HG03108 (cell line): ENCODE results near the gene GARIN1A.
"Not testable (repeated sequence)": the region's sequence is repeated elsewhere in the genome, so short reads cannot be mapped to it uniquely, and the experiment has no call there.

Experiments
- ATAC-seq: cut with Tn5 transposase; IDR thresholded peaks from one replicate; pipeline ENCODE4 v1.9.1; 2021; ENCODE audit warnings: moderate library complexity; ENCODE audit not compliant: unreplicated experiment

The GARIN1A gene

DNA sequence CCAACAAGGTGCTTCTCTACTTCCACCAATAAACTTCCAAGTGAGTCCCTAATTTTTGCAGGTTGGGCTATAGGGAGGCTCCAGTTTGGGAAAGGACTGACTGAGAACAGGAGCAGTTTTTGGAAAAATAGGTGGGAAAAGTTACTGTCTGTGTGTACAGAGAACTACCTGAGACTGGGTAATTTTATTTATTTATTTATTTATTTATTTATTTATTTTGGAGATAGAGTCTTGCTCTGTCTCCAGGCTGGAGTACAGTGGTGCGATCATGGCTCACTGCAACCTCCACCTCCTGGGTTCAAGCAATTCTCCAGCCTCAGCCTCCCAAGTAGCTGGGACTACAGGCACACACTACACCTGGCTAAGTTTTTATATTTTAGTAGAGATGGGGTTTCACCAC is 11.2 kb downstream of the GARIN1A start:
- not testable (repeated sequence) for ATAC-seq

GRCh38 chr7:128683738-128684137 is 11.6 kb downstream of the GARIN1A start:
- not testable (repeated sequence) for ATAC-seq

GRCh38 chr7:128687131-128687530 is 15.0 kb downstream of the GARIN1A start:
- ATAC-seq: no peak

- no peak for ATAC-seq
Measured at GRCh38 chr7:128688492-128688891, 16.4 kb downstream of the GARIN1A start.

- not testable (repeated sequence) for ATAC-seq
Measured at GRCh38 chr7:128689161-128689935, 17.3 kb downstream of the GARIN1A start.

GRCh38 chr7:128691227-128691626 is 19.1 kb downstream of the GARIN1A start:
- no peak for ATAC-seq

DNA sequence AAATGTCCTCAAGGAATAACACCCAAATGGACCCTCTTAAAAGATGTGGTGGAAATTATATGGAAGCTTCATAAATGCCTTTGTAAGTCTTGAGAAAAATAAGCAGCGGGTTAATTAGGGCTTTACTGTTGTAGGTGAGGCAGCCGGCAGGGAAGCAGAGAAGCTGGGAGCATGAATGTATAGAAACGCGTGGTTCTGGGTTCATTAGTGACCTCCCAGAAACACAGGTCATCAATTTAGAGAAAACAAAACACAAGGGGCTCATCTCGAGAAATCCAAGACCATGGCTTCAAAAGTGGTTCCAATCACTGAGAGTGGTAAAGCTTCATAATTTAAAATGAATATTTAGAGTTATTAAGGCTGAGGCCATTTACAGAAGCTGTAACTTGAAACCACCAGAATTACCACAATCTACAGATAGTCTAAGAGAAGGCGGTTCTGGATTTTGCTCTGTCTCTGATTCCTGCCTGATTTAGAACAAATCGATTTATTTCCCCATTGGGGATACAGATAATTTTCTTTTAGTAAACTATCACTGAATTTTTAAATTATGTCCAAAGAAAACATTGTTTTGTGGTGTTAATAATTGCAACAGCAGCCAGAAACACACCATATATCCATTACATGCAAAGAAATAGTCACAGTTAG is 20.7 kb downstream of the GARIN1A start:
- ATAC-seq: no peak

GRCh38 chr7:128693373-128694015 is 21.4 kb downstream of the GARIN1A start:
- ATAC-seq: no peak

DNA sequence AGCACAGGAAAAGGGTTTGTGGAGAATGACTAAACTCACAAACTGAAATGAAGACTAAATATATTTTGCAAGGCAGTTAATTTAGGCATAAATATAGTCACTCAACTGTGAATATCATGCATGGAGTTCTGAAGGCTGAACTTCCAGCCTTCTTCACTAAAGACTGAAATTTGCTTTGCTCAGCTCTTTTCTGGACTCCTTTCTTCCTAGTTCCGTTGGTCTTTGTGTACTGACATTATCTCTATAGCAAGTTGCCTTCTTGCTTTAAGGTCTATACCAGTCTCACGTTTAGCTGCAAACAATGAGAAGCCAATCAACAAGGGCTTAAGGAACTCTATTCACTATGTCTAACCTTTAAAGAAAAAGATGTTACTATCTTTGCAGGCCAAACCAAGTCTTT is 22.6 kb downstream of the GARIN1A start:
- no peak for ATAC-seq

- no peak for ATAC-seq
Measured at GRCh38 chr7:128697302-128697905, 25.3 kb downstream of the GARIN1A start.

DNA sequence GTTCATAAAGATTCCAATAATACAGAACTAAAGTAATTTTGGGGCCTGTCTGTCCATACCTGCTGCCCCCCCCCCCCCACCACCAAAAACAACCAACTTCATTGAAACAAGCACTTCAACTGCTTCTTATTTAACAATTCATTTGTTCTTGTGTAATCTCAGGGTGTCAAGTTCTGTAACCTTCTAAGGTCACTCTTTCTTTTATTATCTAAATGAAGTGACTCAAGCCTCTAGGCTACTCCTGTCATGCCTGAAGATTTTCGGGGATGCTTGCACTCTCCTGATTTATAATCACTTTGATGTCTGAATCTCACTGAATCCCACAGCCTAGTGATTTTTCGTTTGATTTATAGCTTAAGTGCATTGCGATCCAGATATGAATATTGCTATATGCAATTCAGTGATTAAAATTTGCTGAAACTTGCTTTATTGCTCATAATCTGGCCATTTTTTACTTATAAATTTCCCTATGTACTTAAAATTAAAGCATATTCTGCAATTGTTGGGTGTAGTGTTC is 27.2 kb downstream of the GARIN1A start:
- no peak for ATAC-seq

DNA sequence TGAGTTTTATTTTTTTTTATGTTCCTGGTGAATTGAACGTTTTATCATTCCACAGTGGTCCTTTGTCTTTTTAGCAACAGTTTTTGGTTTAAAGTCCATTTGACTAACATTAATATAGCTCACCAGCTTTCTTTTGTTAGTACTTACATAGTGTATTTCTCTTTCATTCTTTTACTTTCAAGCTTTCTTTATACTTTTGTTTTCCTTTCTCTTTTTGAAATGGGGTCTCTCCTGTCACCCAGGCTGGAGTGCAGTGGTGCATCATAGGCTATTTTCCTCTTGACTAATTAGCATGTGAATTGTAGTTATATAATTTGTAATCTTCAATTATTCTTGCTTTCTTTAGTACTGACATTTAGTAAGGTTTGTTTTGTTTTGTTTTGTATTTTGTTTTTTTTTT is 27.8 kb downstream of the GARIN1A start:
- ATAC-seq: no peak

GRCh38 chr7:128701062-128701785 is 29.1 kb downstream of the GARIN1A start:
- ATAC-seq: no peak

- ATAC-seq: no peak
Measured at GRCh38 chr7:128703609-128704241, 31.6 kb downstream of the GARIN1A start.

DNA sequence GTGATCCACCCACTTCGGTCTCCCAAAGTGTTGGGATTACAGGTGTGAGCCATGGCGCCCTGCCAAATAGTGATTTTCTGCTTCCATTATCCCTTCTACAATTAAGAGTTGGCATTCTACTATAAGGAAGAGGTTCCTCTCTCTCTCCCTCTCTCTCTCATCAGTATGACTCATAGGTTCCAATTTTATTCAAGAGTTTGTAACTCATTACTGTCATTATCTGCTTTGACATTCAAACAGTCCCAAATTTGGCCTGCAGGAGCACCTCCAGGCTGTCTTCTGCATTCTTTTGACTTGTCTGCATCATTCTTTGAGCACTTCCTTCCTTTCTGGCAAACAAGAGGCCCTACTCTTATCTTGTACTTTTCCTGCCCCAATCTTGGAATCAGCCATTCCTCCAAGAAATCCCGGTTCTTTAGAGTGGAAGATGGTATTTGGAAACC is 33.8 kb downstream of the GARIN1A start:
- ATAC-seq: no peak

DNA sequence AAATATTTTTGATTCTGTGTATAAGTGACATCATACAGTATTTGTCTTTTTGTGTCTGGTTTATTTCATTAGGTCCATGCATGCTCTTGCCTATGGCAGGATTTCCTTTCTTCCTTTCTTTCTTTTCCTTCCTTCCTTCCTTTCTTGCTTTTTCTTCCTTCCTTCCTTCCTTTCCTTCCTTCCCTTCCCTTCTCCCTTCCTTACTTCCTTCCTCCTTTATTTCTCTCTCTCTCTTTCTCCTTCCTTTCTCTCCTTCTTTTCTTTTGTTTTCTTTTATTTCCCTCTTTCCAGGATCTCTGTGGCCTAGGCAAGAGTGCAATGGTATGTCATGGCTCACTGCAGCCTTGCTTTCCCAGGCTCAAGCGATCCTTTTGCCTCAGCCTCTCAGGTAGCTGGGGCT is 35.7 kb downstream of the GARIN1A start:
- ATAC-seq: no peak

DNA sequence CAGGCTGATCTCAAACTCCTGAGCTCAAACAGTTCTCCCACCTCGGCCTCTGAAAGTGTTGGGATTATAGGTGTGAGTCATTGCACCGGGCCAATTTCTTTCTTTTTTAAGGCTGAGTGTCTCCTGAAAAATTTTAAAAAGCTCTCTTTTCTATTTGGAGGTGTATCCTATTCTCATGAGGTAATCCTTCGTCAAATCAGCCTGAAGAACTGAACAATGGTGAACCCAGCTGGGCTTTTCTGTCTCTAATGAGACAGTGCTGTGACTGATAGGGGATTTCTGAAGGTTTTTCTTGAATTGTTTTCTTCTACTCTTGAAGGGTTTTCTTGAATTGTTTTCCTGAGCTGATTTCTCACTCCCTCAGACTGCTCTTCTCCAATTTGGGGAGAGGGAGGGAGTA is 36.1 kb downstream of the GARIN1A start:
- ATAC-seq: no peak

DNA sequence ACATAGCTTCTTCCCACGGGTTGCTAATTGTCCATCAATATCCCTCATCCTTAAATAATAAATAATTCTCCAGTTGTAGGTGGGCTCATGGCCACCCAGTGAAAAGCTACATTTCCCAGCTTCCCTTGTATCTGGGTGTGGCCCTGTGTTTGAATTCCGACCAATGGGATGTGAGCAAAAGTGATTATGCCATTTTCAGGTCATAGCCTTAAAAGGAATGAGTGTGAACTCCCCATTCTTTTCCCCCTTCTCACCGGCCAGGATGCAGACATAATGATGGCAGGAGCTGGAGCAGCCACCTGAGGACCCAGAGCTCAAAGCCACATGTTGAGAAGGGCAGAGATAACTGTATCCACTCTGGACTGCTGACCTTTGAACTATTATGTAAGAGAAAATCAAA is 36.7 kb downstream of the GARIN1A start:
- ATAC-seq: no peak

DNA sequence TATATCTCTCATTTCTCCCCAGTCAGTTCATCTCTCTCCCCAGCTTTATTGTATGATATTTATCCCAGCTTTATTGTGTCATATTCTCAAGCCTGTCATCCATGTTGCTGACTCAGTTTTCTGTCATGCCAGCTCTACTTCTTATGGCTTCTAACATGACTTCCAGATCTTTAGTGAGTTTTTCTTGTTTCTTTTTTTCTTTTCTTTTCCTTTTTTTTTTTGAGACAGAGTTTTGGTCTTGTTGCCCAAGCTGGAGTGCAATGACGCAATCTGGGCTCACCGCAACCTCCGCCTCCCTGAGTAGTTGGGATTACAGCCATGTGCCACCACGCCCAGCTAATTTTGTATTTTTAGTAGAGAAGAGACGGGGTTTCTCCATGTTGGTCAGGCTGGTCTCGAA is 38.4 kb downstream of the GARIN1A start:
- ATAC-seq: no peak

DNA sequence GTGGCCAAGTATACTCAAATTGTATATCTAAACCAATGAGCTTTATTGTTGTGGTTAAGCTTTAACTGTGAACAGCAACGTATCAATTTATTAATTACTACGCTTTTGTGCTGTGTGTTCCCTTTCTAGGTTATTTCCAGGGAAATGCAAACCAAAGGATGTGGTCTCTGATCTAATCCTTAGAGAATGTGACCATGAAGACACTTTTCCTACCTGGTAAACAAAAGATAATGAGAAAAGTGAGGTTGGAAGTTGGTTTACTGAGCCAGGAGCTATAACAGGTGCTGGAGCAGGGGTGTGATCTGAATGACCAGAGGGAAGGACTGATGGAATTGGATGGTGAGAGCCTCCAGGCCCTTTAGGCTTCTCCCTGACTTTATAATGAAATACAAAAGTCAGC is 41.7 kb downstream of the GARIN1A start:
- ATAC-seq: no peak
